K562 (cell line): Measurements from ENCODE around the gene OR4D2. TPM values are rescaled to one million over a fixed set of nuclear protein-coding genes. Genes with fewer than 3 reads are reported as not detected.

Experiments
- ATAC-seq: fragments of 200-7000 bp; cut with Tn5 transposase; 3 replicates; pipeline ENCODE4 v1.9.1; 2020; ENCODE audit warnings: moderate library complexity
- BruUV-seq: library from RNA; stranded (reverse); fragments of 400-500 nt; replicated peaks from 2 replicates; lab custom pipeline; 2021; lab: Mats Ljungman, UMichigan
- CTCF ChIA-PET: fragments of 300-600 bp; formaldehyde crosslinking; extraction: SDS; loops from one replicate; lab custom pipeline; 2021; ENCODE audit warnings: low intra/inter-chr PET ratio; lab: Yijun Ruan, JAX
- POLR2A ChIA-PET: fragments of 300-600, 350-650 bp; sonication (Branson Sonifier 250); formaldehyde crosslinking; extraction: SDS; loops from one replicate; lab custom pipeline; 2021; ENCODE audit warnings: antibody characterized with exemption, inconsistent platforms; lab: Yijun Ruan, JAX
- DNase-seq, 4 experiments: peaks; one replicate each; pipeline versions ENCODE4 v3.0.0 to v3.0.0-alpha.2; 2011 to 2018; ENCODE audit warnings: low spot score in 3 of 4, mixed read lengths in 3 of 4; ENCODE audit errors: extremely low read depth in 1 of 4
- FAIRE-seq: peaks from 2 replicates; lab custom pipeline; 2011; peaks lifted over from hg19 to GRCh38; lab: Jason Lieb, UNC
- H2AFZ ChIP-seq: 2 replicates; pipeline ENCODE4 v1.6.0; 2011; ENCODE audit warnings: low read depth, low read length, control low read depth, inconsistent platforms
- H3K27ac ChIP-seq: fragments of 200-600 bp; 3 replicates; pipeline ENCODE4 v1.8.0; 2011; ENCODE audit warnings: low read depth, mild to moderate bottlenecking, control low read depth, inconsistent platforms, low read length, moderate library complexity, mixed read lengths; ENCODE audit errors: extremely low read depth
- H3K27me3 ChIP-seq, 2 experiments: fragments of 300-600 bp in 1 of 2; 2 replicates in 1 of 2; 3 replicates in 1 of 2; pipeline versions ENCODE4 v1.6.0 to v1.8.0; 2011; ENCODE audit warnings: inconsistent platforms in 2 of 2, low read length in 2 of 2, mild to moderate bottlenecking in 1 of 2, mixed read lengths in 1 of 2, moderate library complexity in 1 of 2; ENCODE audit not compliant: control insufficient read depth in 2 of 2, insufficient read depth in 2 of 2
- H3K36me3 ChIP-seq: fragments of 300-600 bp; 3 replicates; pipeline ENCODE4 v1.8.0; 2011; ENCODE audit warnings: mild to moderate bottlenecking, low read length, inconsistent platforms; ENCODE audit not compliant: control insufficient read depth, insufficient read depth
- H3K4me1 ChIP-seq, 2 experiments: fragments of 200-600 bp in 1 of 2; replicated peaks in 1 of 2; 2 replicates in 1 of 2; 3 replicates in 1 of 2; pipeline versions ENCODE4 v1.5.1 to v1.8.0; 2011; ENCODE audit warnings: inconsistent platforms in 2 of 2, low read length in 2 of 2, mild to moderate bottlenecking in 1 of 2, mixed read lengths in 1 of 2, moderate library complexity in 1 of 2; ENCODE audit not compliant: control insufficient read depth in 2 of 2, insufficient read depth in 2 of 2
- H3K4me2 ChIP-seq: 2 replicates; pipeline ENCODE4 v1.6.1; 2011; ENCODE audit warnings: low read length, control low read depth, inconsistent platforms, mixed read lengths; ENCODE audit not compliant: insufficient read depth
- H3K4me3 ChIP-seq: fragments of 200-600 bp; sonication (generic), shearing (Covaris generic); 2 replicates; pipeline ENCODE4 v1.5.1; 2016; ENCODE audit warnings: control low read depth, inconsistent platforms
- H3K79me2 ChIP-seq: fragments of 200-600 bp; 3 replicates; pipeline ENCODE4 v1.8.0; 2011; ENCODE audit warnings: low read length, inconsistent platforms; ENCODE audit not compliant: control insufficient read depth, insufficient read depth
- H3K9ac ChIP-seq, 2 experiments: 2 replicates each; pipeline versions ENCODE4 v1.6.0 to v1.6.1; 2011; ENCODE audit warnings: low read depth in 2 of 2, low read length in 2 of 2, control low read depth in 1 of 2, inconsistent platforms in 1 of 2, mild to moderate bottlenecking in 1 of 2, mixed read lengths in 1 of 2; ENCODE audit not compliant: insufficient read depth in 1 of 2
- H3K9me1 ChIP-seq: one replicate; pipeline ENCODE4 v1.6.0; 2011; ENCODE audit warnings: inconsistent platforms, mild to moderate bottlenecking, low read length, moderate library complexity; ENCODE audit not compliant: control insufficient read depth, insufficient read depth
- H3K9me3 ChIP-seq: replicated peaks from 2 replicates; pipeline ENCODE4 v1.5.1; 2011; ENCODE audit warnings: low read depth, low read length, inconsistent platforms; ENCODE audit not compliant: control insufficient read depth, insufficient read depth
- H4K20me1 ChIP-seq: replicated peaks from 2 replicates; pipeline ENCODE4 v1.6.1; 2011; ENCODE audit warnings: low read length, inconsistent platforms, mixed read lengths; ENCODE audit not compliant: control insufficient read depth, insufficient read depth
- ARID1B ChIP-seq: fragments of 450-650 bp; IDR thresholded peaks from 2 replicates; pipeline ENCODE4 v1.6.1; 2016; ENCODE audit warnings: antibody characterized with exemption, mild to moderate bottlenecking, inconsistent platforms
- CREB1 ChIP-seq, 2 experiments: sonication (generic) in 1 of 2; formaldehyde crosslinking in 1 of 2; IDR thresholded peaks; 2 replicates each; pipeline versions ENCODE4 v1.6.1 to v1.8.0; 2012 to 2022; ENCODE audit warnings: inconsistent platforms in 1 of 2, mild to moderate bottlenecking in 1 of 2, missing genetic modification reagents in 1 of 2, moderate library complexity in 1 of 2
- CTBP1 ChIP-seq: fragments of 450-650 bp; IDR thresholded peaks from 2 replicates; pipeline ENCODE4 v1.6.1; 2016; ENCODE audit warnings: borderline replicate concordance
- FOXM1 ChIP-seq, 2 experiments: fragments of 450-650 bp in 1 of 2; sonication (generic) in 1 of 2; formaldehyde crosslinking in 1 of 2; IDR thresholded peaks; 2 replicates each; pipeline versions ENCODE4 v1.6.1 to v1.9.0; 2017 to 2022; ENCODE audit warnings: low read depth in 2 of 2, mild to moderate bottlenecking in 2 of 2, missing genetic modification reagents in 1 of 2, moderate library complexity in 1 of 2
- GTF2E2 ChIP-seq: fragments of 200-800 bp; sonication (Bioruptor generic); IDR thresholded peaks from 2 replicates; pipeline ENCODE4 v1.6.1; 2016; ENCODE audit warnings: missing genetic modification characterization, missing compliant biosample characterization
- NFYB ChIP-seq: IDR thresholded peaks from 2 replicates; pipeline ENCODE4 v1.6.1; 2011; ENCODE audit warnings: mild to moderate bottlenecking, moderate library complexity; ENCODE audit not compliant: insufficient read length; ENCODE audit errors: extremely low read depth
- TSHZ1 ChIP-seq: fragments of 250-450 bp; sonication (Bioruptor Pico); IDR thresholded peaks from 2 replicates; pipeline ENCODE4 v1.4.0; 2020; ENCODE audit warnings: mild to moderate bottlenecking, moderate library complexity
- ZNF121 ChIP-seq: sonication (generic); formaldehyde crosslinking; conservative IDR thresholded peaks from 2 replicates; pipeline ENCODE4 v1.8.0; 2022; ENCODE audit warnings: missing genetic modification reagents
- ZNF75A ChIP-seq: fragments of 450-650 bp; formaldehyde crosslinking; IDR thresholded peaks from 2 replicates; pipeline ENCODE4 v1.4.0; 2020; ENCODE audit warnings: mild to moderate bottlenecking
- WGBS: fragments of 100-300 bp; shearing (Covaris generic); methylation state at CpG from one replicate; pipeline ENCODE4 v1.1.6; 2016; ENCODE audit warnings: low coverage, mixed read lengths; ENCODE audit not compliant: insufficient coverage; ENCODE audit errors: missing lambda C conversion rate; 5-methylcytosine and 5-hydroxymethylcytosine counted together
- in situ Hi-C: fragments of 300-500 bp; cut with MboI; formaldehyde crosslinking; loops from 4 replicates; pipeline ENCODE4 v1.15.0; 2018; ENCODE audit warnings: inconsistent platforms, mixed read lengths
- intact Hi-C: fragments of 100-400 bp; cut with micrococcal nuclease; formaldehyde crosslinking; loops from 2 replicates; pipeline ENCODE4 v1.14.2; 2022
- polyA plus RNA-seq, 8 experiments: library from polyadenylated mRNA; depleted of rRNA in 4 of 8; stranded (reverse) in 5 of 8; unstranded in 3 of 8; fragments of >200 nt; fragmentation: Nextera tagmentation in 2 of 8; fragmentation: Illumina TruSeq in 1 of 8; extraction: Ambion mirVana in 2 of 8; extraction: Trizol in 1 of 8; gene quantifications; 2 replicates each; pipeline versions ENCODE4 v1.2.1 to v1.2.3, GENCODE V29; 2011 to 2014; ENCODE audit warnings: inconsistent platforms in 1 of 8, missing spikeins in 1 of 8
- total RNA-seq, 7 experiments: library from RNA; depleted of rRNA in 6 of 7; stranded (reverse); fragments of >200 nt in 6 of 7; fragmentation: Illumina TruSeq in 2 of 7; extraction: Trizol in 2 of 7; gene quantifications; 2 replicates each; pipeline versions ENCODE4 v1.2.1 to v1.2.3, GENCODE V29; 2011 to 2021; ENCODE audit warnings: low replicate concordance in 1 of 7
- TF ChIP-seq, protein P1 (sequence below), 3 experiments: fragments of 200-800 bp in 1 of 3; sonication (Bioruptor generic) in 1 of 3; sonication (generic) in 1 of 3; formaldehyde crosslinking in 1 of 3; IDR thresholded peaks; 2 replicates each; pipeline versions ENCODE4 v1.6.1 to v1.8.0; 2016 to 2022; ENCODE audit warnings: mild to moderate bottlenecking in 2 of 3, missing compliant biosample characterization in 2 of 3, missing genetic modification characterization in 2 of 3, missing genetic modification reagents in 1 of 3
- TF ChIP-seq, protein P2 (sequence below): fragments of 200-800 bp; sonication (Bioruptor generic); IDR thresholded peaks from 2 replicates; pipeline ENCODE4 v1.6.1; 2017; ENCODE audit warnings: missing genetic modification characterization, missing compliant biosample characterization
- TF ChIP-seq, protein P3 (sequence below): IDR thresholded peaks from 2 replicates; pipeline ENCODE4 v1.6.1; 2016; ENCODE audit warnings: missing genetic modification characterization, missing compliant biosample characterization

Gene OR4D2
- total and polyA plus RNA-seq, 9 of the 15 experiments (the other 6 are each of a cell fraction or from before 2014, with no cell fraction given): not detected

DNA sequence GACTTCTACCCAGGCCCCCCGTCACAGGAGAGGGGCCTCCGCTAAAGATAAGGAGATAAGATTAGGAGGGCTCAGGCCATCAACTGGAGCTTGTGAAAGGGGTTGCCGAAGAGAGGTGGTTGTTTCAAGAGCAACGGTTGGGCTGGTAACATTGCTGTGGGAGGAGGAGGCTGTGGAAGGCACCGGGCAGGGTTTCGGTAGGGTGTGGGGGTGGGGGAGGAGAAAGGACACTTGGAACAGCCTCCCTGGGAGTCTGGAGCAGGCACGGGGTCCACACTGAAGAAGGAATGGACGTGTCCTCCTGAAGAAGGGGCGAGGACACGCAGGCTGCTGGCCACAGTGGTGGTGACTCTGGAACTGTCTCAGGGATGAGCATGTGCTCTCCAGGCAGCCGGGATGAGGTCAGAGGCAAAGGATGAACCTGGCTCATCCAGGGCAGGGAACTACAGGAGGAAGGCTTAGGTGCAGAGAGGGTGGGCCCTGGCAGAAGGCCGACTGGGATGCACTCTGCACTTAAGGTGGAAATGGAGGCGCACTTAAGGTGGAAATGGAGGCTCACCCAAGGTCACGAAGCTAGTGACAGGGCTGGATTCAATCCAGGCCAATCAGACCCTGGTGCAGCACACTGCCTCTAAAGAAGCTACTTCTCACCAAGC lies 24.6 kb downstream of the OR4D2 start:
- ChIA-PET CTCF (no interaction called here), POLR2A (interaction anchor here (0.7 to 1.9 kb wide), 2 partner anchors 11 to 1204 kb away, joined by 3 to 9 read pairs; no protein-coding TSS in a partner anchor)
- Histone ChIP-seq H3K4me2 (no peak overlapping the region), H3K27ac (no peak overlapping the region), H3K9me3 (no peaks in the 10 kb centered on the region), H3K36me3 (no peaks in the 10 kb centered on the region), H4K20me1 (no peaks in the 10 kb centered on the region; the same call in 1 of the 2 replicates), H3K9me1 (no peaks in the 10 kb centered on the region), H3K79me2 (no peaks in the 10 kb centered on the region), H3K9ac (peak overlapping the region in 1 of 2 experiments; percentile 85; a peak in 2 of 4 replicates), H3K4me1 (peaks cover 27 to 45% of the 10 kb centered on the region in 2 experiments), H3K27me3 (peaks cover 0 to 4% of the 10 kb centered on the region in 2 experiments; a peak in 2 of 5 replicates), H3K4me3 (no peak overlapping the region), H2AFZ (peak overlapping the region; percentile 38)
- ATAC-seq (no peak; the same call in 2 of the 3 replicates), DNase-seq (no peak), FAIRE-seq (no peak)
- no TSS peak for BruUV-seq
- WGBS: 11% methylated on average over 10 of the region's 14 CpGs
- intact Hi-C loops: no loop called here
- in situ Hi-C loops: no loop called here
- TF ChIP-seq NFYB (no peak), ZNF121 (CRISPR knock-in tag) (no peak), GTF2E2 (tag) (no peak), CREB1 (IDR thresholded peaks at IDR 0.05) (no peak), CREB1 (CRISPR knock-in tag; IDR thresholded peaks at IDR 0.05) (no peak), TSHZ1 (no peak), FOXM1 (IDR thresholded peaks at IDR 0.05; ENCODE audit: low read depth) (no peak), FOXM1 (CRISPR knock-in tag; IDR thresholded peaks at IDR 0.05; ENCODE audit: low read depth) (no peak), ZNF75A (CRISPR knock-in tag) (no peak), ARID1B (no peak), CTBP1 (peak; percentile 15; the same call in 1 of the 2 replicates)
- TF ChIP-seq, protein P1, sequence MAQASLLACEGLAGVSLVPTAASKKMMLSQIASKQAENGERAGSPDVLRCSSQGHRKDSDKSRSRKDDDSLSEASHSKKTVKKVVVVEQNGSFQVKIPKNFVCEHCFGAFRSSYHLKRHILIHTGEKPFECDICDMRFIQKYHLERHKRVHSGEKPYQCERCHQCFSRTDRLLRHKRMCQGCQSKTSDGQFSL (CRISPR knock-in tag; IDR thresholded peaks at IDR 0.05): 0 out of 2 replicates have a peak, but pooled peaks have one; percentile 32
- TF ChIP-seq, protein P1 (tag; IDR thresholded peaks at IDR 0.05): no peak
- TF ChIP-seq, protein P2, sequence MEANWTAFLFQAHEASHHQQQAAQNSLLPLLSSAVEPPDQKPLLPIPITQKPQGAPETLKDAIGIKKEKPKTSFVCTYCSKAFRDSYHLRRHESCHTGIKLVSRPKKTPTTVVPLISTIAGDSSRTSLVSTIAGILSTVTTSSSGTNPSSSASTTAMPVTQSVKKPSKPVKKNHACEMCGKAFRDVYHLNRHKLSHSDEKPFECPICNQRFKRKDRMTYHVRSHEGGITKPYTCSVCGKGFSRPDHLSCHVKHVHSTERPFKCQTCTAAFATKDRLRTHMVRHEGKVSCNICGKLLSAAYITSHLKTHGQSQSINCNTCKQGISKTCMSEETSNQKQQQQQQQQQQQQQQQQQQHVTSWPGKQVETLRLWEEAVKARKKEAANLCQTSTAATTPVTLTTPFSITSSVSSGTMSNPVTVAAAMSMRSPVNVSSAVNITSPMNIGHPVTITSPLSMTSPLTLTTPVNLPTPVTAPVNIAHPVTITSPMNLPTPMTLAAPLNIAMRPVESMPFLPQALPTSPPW (CRISPR knock-in tag): peak; percentile 42; the same call in 1 of the 2 replicates
- TF ChIP-seq, protein P3, sequence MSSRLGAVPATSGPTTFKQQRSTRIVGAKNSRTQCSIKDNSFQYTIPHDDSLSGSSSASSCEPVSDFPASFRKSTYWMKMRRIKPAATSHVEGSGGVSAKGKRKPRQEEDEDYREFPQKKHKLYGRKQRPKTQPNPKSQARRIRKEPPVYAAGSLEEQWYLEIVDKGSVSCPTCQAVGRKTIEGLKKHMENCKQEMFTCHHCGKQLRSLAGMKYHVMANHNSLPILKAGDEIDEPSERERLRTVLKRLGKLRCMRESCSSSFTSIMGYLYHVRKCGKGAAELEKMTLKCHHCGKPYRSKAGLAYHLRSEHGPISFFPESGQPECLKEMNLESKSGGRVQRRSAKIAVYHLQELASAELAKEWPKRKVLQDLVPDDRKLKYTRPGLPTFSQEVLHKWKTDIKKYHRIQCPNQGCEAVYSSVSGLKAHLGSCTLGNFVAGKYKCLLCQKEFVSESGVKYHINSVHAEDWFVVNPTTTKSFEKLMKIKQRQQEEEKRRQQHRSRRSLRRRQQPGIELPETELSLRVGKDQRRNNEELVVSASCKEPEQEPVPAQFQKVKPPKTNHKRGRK (tag): no peak
